RCC 7860 (cell line): ENCODE data around the gene PSMA6.

Source experiments
- DNase-seq: peaks from one replicate; pipeline ENCODE4 v3.0.0-alpha.2; 2015; ENCODE audit warnings: low spot score
- FAIRE-seq: peaks from 2 replicates; lab custom pipeline; 2012; peaks lifted over from hg19 to GRCh38; lab: Jason Lieb, UNC

The PSMA6 gene

GRCh38 chr14:35365130-35366055 is 73.2 kb downstream of the PSMA6 start:
- FAIRE-seq (peak; percentile 67), DNase-seq (peak; percentile 90)

GRCh38 chr14:35366056-35366451 is 73.9 kb downstream of the PSMA6 start:
- FAIRE-seq (no peak), DNase-seq (peak; percentile 76)

GRCh38 chr14:35366521-35366976 is 74.4 kb downstream of the PSMA6 start:
- FAIRE-seq = no peak
- DNase-seq = peak; percentile 6

- DNase-seq (no peak), FAIRE-seq (no peak)
These were observed 74.8 kb downstream of the PSMA6 start for GRCh38 chr14:35367056-35367372.
